Superior temporal gyrus (tissue), 1 donor: Measurements from ENCODE around the gene SLC5A1.
"Not testable (repeated sequence)": the region's sequence is repeated elsewhere in the genome, so short reads cannot be mapped to it uniquely, and the experiment has no call there.

Source experiments
- DNase-seq: peaks from one replicate; pipeline ENCODE4 v3.0.0-alpha.2; 2016; ENCODE audit errors: extremely low spot score

The SLC5A1 gene

GRCh38 chr22:32088084-32088483 is 45.0 kb downstream of the SLC5A1 start:
- DNase-seq = no peak

- no peak for DNase-seq
Observed at GRCh38 chr22:32097018-32097417, 54.0 kb downstream of the SLC5A1 start.

- DNase-seq = no peak
Observed at GRCh38 chr22:32097881-32098499, 54.9 kb downstream of the SLC5A1 start.

GRCh38 chr22:32100711-32101110 is 57.6 kb downstream of the SLC5A1 start:
- no peak for DNase-seq

- DNase-seq = peak; percentile 46
Observed at GRCh38 chr22:32103658-32104315, 60.7 kb downstream of the SLC5A1 start.

- no peak for DNase-seq
Observed at GRCh38 chr22:32106930-32107329, 63.9 kb downstream of the SLC5A1 start.

GRCh38 chr22:32112380-32112779 is 69.3 kb downstream of the SLC5A1 start:
- no peak for DNase-seq

GRCh38 chr22:32119568-32120235 is 76.6 kb downstream of the SLC5A1 start:
- no peak for DNase-seq

GRCh38 chr22:32120603-32121002 is 77.5 kb downstream of the SLC5A1 start:
- no peak for DNase-seq

- no peak for DNase-seq
Observed at GRCh38 chr22:32122899-32123298, 79.8 kb downstream of the SLC5A1 start.

- no peak for DNase-seq
Observed at GRCh38 chr22:32123657-32124056, 80.6 kb downstream of the SLC5A1 start.

- DNase-seq = no peak
Observed at GRCh38 chr22:32127904-32128303, 84.8 kb downstream of the SLC5A1 start.

- no peak for DNase-seq
Observed at GRCh38 chr22:32130464-32130863, 87.4 kb downstream of the SLC5A1 start.

GRCh38 chr22:32132126-32132525 is 89.1 kb downstream of the SLC5A1 start:
- DNase-seq = no peak

- DNase-seq = no peak
Observed at GRCh38 chr22:32132783-32133182, 89.7 kb downstream of the SLC5A1 start.

- DNase-seq = not testable (repeated sequence)
Observed at GRCh38 chr22:32134796-32135195, 91.7 kb downstream of the SLC5A1 start.

GRCh38 chr22:32135958-32136357 is 92.9 kb downstream of the SLC5A1 start:
- not testable (repeated sequence) for DNase-seq

GRCh38 chr22:32136881-32137280 is 93.8 kb downstream of the SLC5A1 start:
- DNase-seq = not testable (repeated sequence)

GRCh38 chr22:32137731-32138324 is 94.8 kb downstream of the SLC5A1 start:
- not testable (repeated sequence) for DNase-seq

GRCh38 chr22:32138576-32138975 is 95.5 kb downstream of the SLC5A1 start:
- not testable (repeated sequence) for DNase-seq

GRCh38 chr22:32140688-32141087 is 97.6 kb downstream of the SLC5A1 start:
- DNase-seq = not testable (repeated sequence)

- no peak for DNase-seq
Observed at GRCh38 chr22:32142600-32142999, 99.5 kb downstream of the SLC5A1 start.
